ENCODE results near the gene DLG2. TPM values are rescaled to one million over a fixed set of nuclear protein-coding genes. Genes with fewer than 3 reads are reported as not detected.

DLG2 gene
- total RNA-seq, 1 donor, result 3.0 TPM

DNA sequence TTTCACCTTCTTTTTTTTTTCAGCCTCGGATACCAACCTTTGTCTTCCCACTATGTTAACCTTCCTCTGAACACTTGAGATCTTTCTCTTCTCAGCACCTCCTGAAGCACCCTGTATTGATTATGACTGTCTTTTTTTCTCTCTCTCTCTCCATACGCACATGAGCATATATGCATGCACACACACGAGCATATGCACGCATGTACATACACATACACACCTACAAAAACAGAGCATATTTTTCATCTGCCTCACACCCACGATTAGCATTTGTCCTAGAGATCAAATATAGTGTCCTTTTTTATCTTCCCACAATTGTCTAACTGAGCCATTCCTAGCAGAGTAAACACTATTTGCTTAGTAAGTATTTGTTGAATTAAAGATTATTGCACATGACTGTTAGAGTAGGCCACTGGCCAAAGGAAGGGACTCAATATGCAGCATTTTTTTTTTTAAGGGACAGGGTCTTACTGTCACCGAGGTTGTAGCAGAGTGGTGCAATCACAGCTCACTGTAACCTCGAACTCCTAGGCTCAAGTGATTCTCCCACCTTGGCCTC, 1718.8 kb downstream of the DLG2 start:
- no peak overlapping the region for H3K4me3 ChIP-seq (ENCODE audit: low read depth, low read length)
- DNase-seq (ENCODE audit: low read depth), result no peak
- TF ChIP-seq CTCF (IDR thresholded peaks at IDR 0.05; ENCODE audit: insufficient read depth, low read length), result no peak

DNA sequence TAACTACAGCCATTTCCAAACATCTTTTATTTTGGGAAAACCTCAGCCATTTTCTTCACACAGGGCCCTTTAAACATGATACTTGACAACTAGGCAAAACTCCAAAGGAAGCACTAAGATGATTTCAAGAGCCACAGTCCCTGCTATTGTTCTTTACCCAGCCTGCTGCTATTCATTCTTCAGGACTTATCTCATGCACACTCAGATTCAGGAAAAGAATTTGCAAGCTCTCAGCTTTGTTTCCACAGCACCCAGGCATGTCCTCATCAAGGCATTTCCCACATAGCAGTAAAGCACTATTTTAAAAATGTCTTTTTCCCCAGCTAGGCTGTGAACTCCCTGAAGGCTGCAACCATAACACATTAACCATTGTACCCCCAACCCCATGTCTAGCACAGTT, 1731.6 kb downstream of the DLG2 start:
- no peak overlapping the region for H3K4me3 ChIP-seq (ENCODE audit: low read depth, low read length)
- peak; percentile 2 for DNase-seq (ENCODE audit: low read depth)
- TF ChIP-seq CTCF (IDR thresholded peaks at IDR 0.05; ENCODE audit: insufficient read depth, low read length), result no peak

- TF ChIP-seq CTCF (IDR thresholded peaks at IDR 0.05; ENCODE audit: insufficient read depth, low read length), result no peak
- DNase-seq (ENCODE audit: low read depth), result no peak
- H3K4me3 ChIP-seq (ENCODE audit: low read depth, low read length), result no peak overlapping the region
Measured at GRCh38 chr11:83881428-83881827, 1745.7 kb downstream of the DLG2 start.

GRCh38 chr11:83871054-83871453, 1756.1 kb downstream of the DLG2 start:
- H3K4me3 ChIP-seq (ENCODE audit: low read depth, low read length), result no peak overlapping the region
- DNase-seq (ENCODE audit: low read depth), result no peak

DNA sequence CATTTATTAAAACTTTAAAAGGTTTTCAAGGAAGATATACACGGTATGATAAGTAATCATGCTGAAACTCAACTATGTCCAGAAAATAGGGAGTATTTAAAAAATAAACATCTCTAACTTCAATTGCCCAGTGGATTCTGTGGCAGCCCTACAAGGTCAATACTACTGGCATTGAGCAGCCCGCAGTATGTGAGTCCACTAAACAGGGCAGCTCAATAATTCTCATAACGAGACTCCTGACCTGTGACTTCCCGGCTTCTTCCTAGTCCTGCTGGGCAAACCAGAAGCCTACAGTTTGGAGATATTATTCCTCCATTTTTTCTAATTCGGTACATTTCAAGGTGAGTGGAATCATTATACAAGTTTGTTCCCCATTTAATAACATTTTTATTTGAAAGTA, 1760.5 kb downstream of the DLG2 start:
- H3K4me3 ChIP-seq (ENCODE audit: low read depth, low read length), result no peak overlapping the region
- DNase-seq (ENCODE audit: low read depth), result no peak
- TF ChIP-seq CTCF (IDR thresholded peaks at IDR 0.05; ENCODE audit: insufficient read depth, low read length), result no peak

More at GRCh38 chr11:83871054-83871453, 1756.1 kb downstream of the DLG2 start:
- no peak for TF ChIP-seq CTCF (IDR thresholded peaks at IDR 0.05; ENCODE audit: insufficient read depth, low read length)

DNA sequence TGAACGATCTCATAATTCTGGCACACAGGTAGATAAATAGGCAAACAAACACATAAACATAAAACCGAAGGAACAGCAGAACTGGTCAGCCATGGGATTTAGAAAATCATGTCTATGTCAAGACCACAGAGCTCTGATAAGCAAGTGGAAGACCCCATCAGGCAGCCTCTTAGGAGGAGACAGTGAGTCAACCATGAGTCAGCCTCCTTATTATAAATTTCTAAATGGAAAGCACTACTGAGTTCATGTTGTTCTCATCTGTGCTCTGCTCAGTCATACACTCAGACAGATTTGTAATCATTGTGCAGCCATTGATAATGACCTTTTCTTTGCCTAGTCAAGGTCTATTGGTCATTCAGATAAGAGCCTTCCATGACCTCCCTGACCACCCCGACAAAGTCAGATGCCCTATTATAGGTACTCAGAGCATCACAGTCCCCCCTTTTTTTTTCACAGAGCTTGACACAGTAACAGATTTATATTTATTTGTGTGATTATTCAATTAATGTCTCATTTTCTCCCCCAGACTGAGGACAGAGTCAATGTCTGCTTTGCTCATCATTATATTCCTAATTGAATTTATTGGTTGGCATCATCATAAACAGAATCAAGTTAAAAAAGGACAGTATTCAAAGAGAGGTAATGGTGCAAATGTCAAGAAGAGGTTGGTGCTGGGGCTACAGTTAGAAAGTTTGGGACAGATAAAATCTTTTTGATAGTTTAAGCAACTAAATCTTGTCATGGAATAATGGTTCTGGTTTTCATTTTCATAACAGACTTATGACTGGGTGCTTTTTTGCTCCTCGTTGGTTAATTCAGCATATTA, 1761.3 kb downstream of the DLG2 start:
- peak; percentile 5 for DNase-seq (ENCODE audit: low read depth)
- no peak for TF ChIP-seq CTCF (IDR thresholded peaks at IDR 0.05; ENCODE audit: insufficient read depth, low read length)
- no peak overlapping the region for H3K4me3 ChIP-seq (ENCODE audit: low read depth, low read length)
